ENCODE data around the gene CLEC2L. TPM values are rescaled to one million over a fixed set of nuclear protein-coding genes. Genes with fewer than 3 reads are reported as not detected.

Gene CLEC2L
- polyA plus RNA-seq, 1 of the 3 experiments (the other 2 are of a cell fraction): not detected

- ChIA-PET CTCF (interaction anchor here (0.5 to 3.1 kb wide), 7 partner anchors 9 to 426 kb away, joined by 3 to 14 read pairs (median 3); no protein-coding TSS in a partner anchor), POLR2A (interaction anchor here (0.6 kb wide), 1 partner anchor 32 kb away, joined by 4 read pairs; no protein-coding TSS in a partner anchor)
- Histone ChIP-seq H3K4me2 (no peak overlapping the region), H3K27ac (ENCODE audit: low read depth in 2 of 2, low read length in 1 of 2) (no peak overlapping the region), H3K4me1 (ENCODE audit: control insufficient read depth in 1 of 2, insufficient read depth in 2 of 2, low read depth in 1 of 2, low read length in 1 of 2) (no peaks in the 10 kb centered on the region), H3K9me3 (no peaks in the 10 kb centered on the region), H3K27me3 (ENCODE audit: insufficient read depth) (no peaks in the 10 kb centered on the region), H3K79me2 (ENCODE audit: insufficient read depth) (no peaks in the 10 kb centered on the region), H3K4me3 (ENCODE audit: low read depth in 2 of 2, low read length in 1 of 2) (no peak overlapping the region), H3F3A (replicated peaks; ENCODE audit: insufficient read depth) (no peaks in the 10 kb centered on the region), H2AFZ (ENCODE audit: low read depth) (no peak overlapping the region), H4K20me1 (ENCODE audit: insufficient read depth) (no peaks in the 10 kb centered on the region), H3K9ac (no peak overlapping the region), H3K9me2 (no peaks in the 10 kb centered on the region), H3K36me3 (replicated peaks in 1 of 2; ENCODE audit: control insufficient read depth in 1 of 2, insufficient read depth in 2 of 2, low read length in 1 of 2) (peaks cover 30 to 63% of the 10 kb centered on the region in 2 experiments)
- TF ChIP-seq PBX3 (IDR thresholded peaks at IDR 0.05) (no peak), FOXJ3 (CRISPR knock-in tag; IDR thresholded peaks at IDR 0.05) (no peak), MEF2A (IDR thresholded peaks at IDR 0.05; ENCODE audit: borderline replicate concordance, low read depth) (no peak), NFIC (IDR thresholded peaks at IDR 0.05; ENCODE audit: borderline replicate concordance) (no peak), YY1 (IDR thresholded peaks at IDR 0.05; ENCODE audit: low read depth) (no peak), EP300 (IDR thresholded peaks at IDR 0.05; ENCODE audit: borderline replicate concordance in 1 of 2, low read depth in 1 of 2, low read length in 1 of 2) (no peak), NRF1 (IDR thresholded peaks at IDR 0.05; ENCODE audit: low read depth, low read length) (no peak), TAF1 (IDR thresholded peaks at IDR 0.05; ENCODE audit: borderline replicate concordance, low read depth, low read length) (no peak), GABPA (IDR thresholded peaks at IDR 0.05; ENCODE audit: low read depth) (no peak), TEAD4 (IDR thresholded peaks at IDR 0.05; ENCODE audit: borderline replicate concordance, insufficient read depth) (no peak), RAD21 (IDR thresholded peaks at IDR 0.05; ENCODE audit: low read length) (no peak), MXI1 (IDR thresholded peaks at IDR 0.05; ENCODE audit: low read depth, low read length) (no peak), RXRA (IDR thresholded peaks at IDR 0.05; ENCODE audit: borderline replicate concordance, low read depth) (no peak), JUND (IDR thresholded peaks at IDR 0.05) (no peak), REST (IDR thresholded peaks at IDR 0.05; ENCODE audit: low read depth, low read length) (no peak), RFX5 (IDR thresholded peaks at IDR 0.05; ENCODE audit: low read length) (no peak), POLR2AphosphoS5 (IDR thresholded peaks at IDR 0.05; ENCODE audit: low read depth, low read length) (no peak)
- no peak for DNase-seq
- WGBS (ENCODE audit: low lambda C conversion rate): 98% methylated on average over 11 of the region's 11 CpGs
Observed at GRCh38 chr7:139576179-139576973, 52.9 kb downstream of the CLEC2L start.
